ENCODE data around the gene POLN.
"Not testable (repeated sequence)": the region's sequence is repeated elsewhere in the genome, so short reads cannot be mapped to it uniquely, and the experiment has no call there.

POLN gene

DNA sequence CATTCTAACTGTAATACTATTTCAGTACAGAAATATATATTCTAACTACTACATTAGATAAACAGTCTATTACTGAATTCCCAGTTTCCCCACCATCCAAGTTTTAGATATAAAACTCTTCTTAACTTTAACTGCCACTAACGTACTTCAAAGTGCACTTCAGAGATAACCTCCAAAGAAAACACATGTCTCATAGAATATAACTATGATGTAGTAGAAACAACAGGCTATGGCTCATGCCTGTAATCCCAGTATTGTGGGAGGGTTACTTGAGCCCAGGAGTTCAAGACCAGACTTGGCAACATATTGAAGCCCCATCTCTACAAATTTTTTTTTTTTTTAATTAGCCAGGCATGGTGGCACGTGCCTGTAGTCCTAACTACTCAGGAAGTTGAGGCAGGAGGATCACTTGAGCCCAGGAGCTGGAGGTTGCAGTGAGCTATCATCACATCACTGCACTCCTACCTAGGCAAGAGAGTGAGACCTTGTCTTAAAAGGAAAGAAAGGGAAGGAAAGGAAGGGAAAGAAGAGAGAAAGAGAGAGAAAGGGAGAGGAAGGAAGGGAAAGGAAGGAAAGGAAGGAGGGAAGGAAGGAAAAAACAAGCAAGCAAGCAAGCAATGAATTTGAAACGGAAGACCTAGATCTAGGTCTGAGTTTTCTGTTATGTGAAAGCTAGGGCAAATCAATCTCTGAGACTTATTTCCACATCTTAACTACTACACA is 4.8 kb downstream of the POLN start:
- DNase-seq (ENCODE audit: extremely low read depth, low read depth), result no peak
- TF ChIP-seq, protein P1, sequence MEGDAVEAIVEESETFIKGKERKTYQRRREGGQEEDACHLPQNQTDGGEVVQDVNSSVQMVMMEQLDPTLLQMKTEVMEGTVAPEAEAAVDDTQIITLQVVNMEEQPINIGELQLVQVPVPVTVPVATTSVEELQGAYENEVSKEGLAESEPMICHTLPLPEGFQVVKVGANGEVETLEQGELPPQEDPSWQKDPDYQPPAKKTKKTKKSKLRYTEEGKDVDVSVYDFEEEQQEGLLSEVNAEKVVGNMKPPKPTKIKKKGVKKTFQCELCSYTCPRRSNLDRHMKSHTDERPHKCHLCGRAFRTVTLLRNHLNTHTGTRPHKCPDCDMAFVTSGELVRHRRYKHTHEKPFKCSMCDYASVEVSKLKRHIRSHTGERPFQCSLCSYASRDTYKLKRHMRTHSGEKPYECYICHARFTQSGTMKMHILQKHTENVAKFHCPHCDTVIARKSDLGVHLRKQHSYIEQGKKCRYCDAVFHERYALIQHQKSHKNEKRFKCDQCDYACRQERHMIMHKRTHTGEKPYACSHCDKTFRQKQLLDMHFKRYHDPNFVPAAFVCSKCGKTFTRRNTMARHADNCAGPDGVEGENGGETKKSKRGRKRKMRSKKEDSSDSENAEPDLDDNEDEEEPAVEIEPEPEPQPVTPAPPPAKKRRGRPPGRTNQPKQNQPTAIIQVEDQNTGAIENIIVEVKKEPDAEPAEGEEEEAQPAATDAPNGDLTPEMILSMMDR (IDR thresholded peaks at IDR 0.05; ENCODE audit: low read depth, low read length), result no peak

DNA sequence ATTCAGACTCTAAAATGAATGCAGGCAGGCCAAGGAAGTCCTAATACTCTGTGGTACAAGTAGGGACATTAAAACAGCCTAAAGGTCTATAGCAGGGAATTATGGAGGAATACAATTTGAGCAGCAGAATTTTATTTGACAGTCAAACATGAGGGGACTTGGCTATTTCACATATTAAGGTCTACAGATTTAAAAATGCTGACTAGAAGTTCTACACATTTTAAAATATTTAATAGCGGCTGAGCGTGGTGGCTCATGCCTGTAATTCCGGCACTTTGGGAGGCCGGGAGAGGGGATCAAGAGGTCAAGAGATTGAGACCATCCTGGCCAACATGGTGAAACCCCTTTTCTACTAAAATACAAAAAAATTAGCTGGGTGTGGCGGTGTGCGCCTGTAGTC is 10.8 kb downstream of the POLN start:
- DNase-seq (ENCODE audit: extremely low read depth, low read depth), result no peak
- TF ChIP-seq, protein P1 (IDR thresholded peaks at IDR 0.05; ENCODE audit: low read depth, low read length), result no peak

DNA sequence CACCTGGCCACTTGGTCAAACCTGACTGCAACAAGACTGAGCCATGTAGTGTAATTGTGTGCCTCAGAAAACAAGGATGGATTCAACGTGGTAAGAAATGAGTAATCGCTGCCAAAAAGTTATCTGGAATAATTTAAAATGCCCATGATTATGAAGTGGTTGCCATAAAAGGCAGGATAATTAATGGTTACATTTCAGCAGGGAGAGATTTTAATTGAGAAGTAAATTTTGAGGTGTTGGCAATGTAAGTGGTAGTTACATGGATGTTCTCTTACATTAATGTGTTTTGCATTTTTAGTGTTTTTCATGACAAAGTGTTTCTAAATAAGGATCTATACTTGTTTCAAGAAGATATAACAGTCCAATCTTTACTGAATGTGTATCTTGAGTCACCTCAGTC is 15.7 kb downstream of the POLN start:
- no peak for DNase-seq (ENCODE audit: extremely low read depth, low read depth)
- TF ChIP-seq, protein P1 (IDR thresholded peaks at IDR 0.05; ENCODE audit: low read depth, low read length), result no peak

DNA sequence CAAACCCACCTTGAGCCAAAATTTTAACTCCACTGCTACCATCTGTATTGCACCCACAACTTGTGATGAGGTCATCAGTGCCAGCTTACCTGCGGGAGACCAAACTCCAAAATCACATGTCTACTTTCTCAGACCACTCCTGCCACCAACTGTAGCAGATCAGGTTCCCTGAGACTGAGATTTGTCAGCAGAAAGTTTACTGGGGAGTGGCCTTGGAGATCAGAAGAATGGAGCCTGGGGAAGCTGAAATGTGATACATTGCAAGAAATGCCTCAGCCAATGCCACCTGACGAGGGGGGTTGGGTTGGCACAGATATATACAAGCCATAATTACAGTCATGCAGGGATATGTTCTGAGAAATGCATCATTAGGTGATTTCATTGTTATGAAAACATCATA is 19.1 kb downstream of the POLN start:
- TF ChIP-seq, protein P1 (IDR thresholded peaks at IDR 0.05; ENCODE audit: low read depth, low read length), result no peak
- no peak for DNase-seq (ENCODE audit: extremely low read depth, low read depth)

DNA sequence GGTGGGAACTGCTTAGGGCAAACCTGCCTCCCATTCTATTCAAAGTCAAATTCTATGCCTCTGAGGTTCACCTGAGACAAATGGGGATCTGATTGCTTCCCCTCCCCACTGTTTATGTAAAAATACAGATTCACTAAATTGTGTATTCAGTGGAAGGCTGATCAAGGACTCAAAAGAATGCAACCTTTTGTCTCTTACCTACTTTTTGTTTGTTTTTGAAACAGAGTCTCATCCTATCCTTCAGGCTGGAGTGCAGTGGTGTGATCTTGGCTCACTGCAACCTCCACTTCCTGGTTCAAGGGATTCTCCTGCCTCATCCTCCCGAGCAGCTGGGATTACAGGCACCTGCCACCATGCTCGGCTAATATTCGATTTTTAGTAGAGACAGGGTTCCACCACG is 20.5 kb downstream of the POLN start:
- not testable (repeated sequence) for DNase-seq (ENCODE audit: extremely low read depth, low read depth)

DNA sequence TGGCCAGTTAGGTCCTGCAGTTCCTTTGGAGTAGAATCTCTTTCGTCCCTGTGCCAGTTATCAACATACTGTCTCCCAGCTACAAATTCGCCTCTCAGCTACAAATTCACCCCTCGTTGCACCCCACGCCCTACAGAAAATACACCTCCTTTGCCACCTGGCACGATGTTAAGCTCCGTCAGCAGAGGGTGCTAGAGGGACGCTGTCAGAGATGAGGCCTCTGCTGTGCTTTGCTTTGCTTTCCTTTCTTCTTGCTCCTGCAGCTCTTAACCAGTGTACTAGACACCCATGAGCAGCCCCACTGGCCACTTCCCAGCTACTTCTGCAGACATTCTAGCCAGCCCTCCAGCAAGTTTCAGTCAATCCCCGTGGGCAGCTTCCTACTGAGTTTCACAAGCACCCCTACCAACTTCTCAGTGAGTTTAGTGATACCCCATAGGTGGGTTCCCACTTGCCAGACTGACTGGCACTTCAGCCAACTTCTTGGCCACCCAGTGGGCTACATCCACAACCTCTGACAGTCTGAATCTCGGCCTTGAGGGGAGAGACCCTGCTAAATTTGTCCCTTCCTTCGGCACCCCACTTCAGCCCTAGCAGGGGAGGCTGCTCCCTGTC is 21.8 kb downstream of the POLN start:
- peak; percentile 27 for DNase-seq (ENCODE audit: extremely low read depth, low read depth)
- TF ChIP-seq, protein P1 (IDR thresholded peaks at IDR 0.05; ENCODE audit: low read depth, low read length), result peak; percentile 93

DNA sequence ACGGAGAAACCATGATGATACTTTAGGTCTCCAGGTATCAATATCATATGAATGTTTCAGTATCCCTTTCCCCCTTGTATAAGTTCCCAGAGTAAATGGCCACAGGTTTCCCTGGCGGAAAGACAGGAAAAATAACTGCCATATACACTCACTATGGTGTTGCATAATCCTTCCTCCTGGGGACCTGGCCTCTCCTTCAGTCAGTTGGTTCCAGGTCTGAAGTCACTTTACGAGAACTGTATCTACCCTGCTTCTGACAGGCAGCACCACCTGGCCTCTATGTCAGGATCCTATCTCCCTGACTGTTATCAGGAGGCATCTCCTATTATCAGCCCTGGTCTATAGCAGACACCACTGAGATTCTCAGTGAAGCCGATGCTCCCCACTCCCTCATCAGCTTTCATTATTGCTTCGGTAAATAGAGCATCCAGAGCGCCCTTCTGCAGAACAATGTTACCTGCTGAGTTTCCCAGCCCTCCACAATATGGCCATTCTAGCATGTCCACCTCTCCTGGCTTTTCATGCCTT is 22.6 kb downstream of the POLN start:
- DNase-seq (ENCODE audit: extremely low read depth, low read depth), result no peak
- TF ChIP-seq, protein P1 (IDR thresholded peaks at IDR 0.05; ENCODE audit: low read depth, low read length), result no peak
